Endothelial cell of umbilical vein (primary cell): ENCODE measurements around the gene DMBT1.

Experiments
- CTCF ChIP-seq, 2 donors: IDR thresholded peaks; 1 replicate in 1 of 2; 2 replicates in 1 of 2; pipeline ENCODE4 v1.5.1; 2011; ENCODE audit warnings: low read length in 2 of 2, mild to moderate bottlenecking in 2 of 2, moderate library complexity in 2 of 2, control low read depth in 1 of 2, inconsistent platforms in 1 of 2, low read depth in 1 of 2; ENCODE audit not compliant: insufficient read depth in 1 of 2; ENCODE audit errors: extremely low read depth in 1 of 2
- EZH2 ChIP-seq: IDR thresholded peaks from 2 replicates; pipeline ENCODE4 v1.6.1; 2012; ENCODE audit warnings: borderline replicate concordance, low read depth, mild to moderate bottlenecking, moderate library complexity, low read length, inconsistent platforms; ENCODE audit not compliant: severe bottlenecking
- FOS ChIP-seq: IDR thresholded peaks from 2 replicates; pipeline ENCODE4 v1.6.1; 2011; ENCODE audit warnings: mild to moderate bottlenecking, low read length, moderate library complexity, borderline replicate concordance; ENCODE audit not compliant: insufficient read depth
- GATA2 ChIP-seq: IDR thresholded peaks from 2 replicates; pipeline ENCODE4 v1.7.0; 2011; ENCODE audit warnings: low read depth, mild to moderate bottlenecking, moderate library complexity, mixed read lengths, low read length; ENCODE audit not compliant: insufficient read length, insufficient read depth
- JUN ChIP-seq: IDR thresholded peaks from 2 replicates; pipeline ENCODE4 v1.6.1; 2011; ENCODE audit warnings: borderline replicate concordance, low read depth; ENCODE audit not compliant: insufficient read length, insufficient read depth
- MAX ChIP-seq: IDR thresholded peaks from 2 replicates; pipeline ENCODE4 v1.6.1; 2011; ENCODE audit not compliant: insufficient read depth, insufficient read length
- MYC ChIP-seq: IDR thresholded peaks from one replicate; pipeline ENCODE4 v1.6.1; 2011; ENCODE audit warnings: mild to moderate bottlenecking, low read depth, low read length
- POLR2A ChIP-seq: IDR thresholded peaks from 2 replicates; pipeline ENCODE4 v1.6.1; 2012; ENCODE audit warnings: low read depth, mild to moderate bottlenecking, control low read depth, low read length
- POLR2AphosphoS5 ChIP-seq: IDR thresholded peaks from 2 replicates; pipeline ENCODE4 v1.6.1; 2012; ENCODE audit warnings: low read depth, mild to moderate bottlenecking, control low read depth, low read length, moderate library complexity; ENCODE audit not compliant: insufficient read depth

GRCh38 chr10:122632031-122632430, 71.5 kb downstream of the DMBT1 start:
- TF ChIP-seq FOS (no peak), CTCF (IDR thresholded peaks at IDR 0.05; ENCODE audit: extremely low read depth in 1 of 2, insufficient read depth in 1 of 2, low read depth in 1 of 2, low read length in 2 of 2) (no peak), EZH2 (no peak), POLR2A (no peak), POLR2AphosphoS5 (no peak), JUN (no peak), MYC (no peak), MAX (no peak), GATA2 (no peak)
